NCI-H146 (cell line): ENCODE results near the gene PVR.
"Not testable (repeated sequence)": the region's sequence is repeated elsewhere in the genome, so short reads cannot be mapped to it uniquely, and the experiment has no call there.

Experiments used
- DNase-seq: peaks from one replicate; lab custom pipeline; 2025; lab: John Stamatoyannopoulos, UW

PVR gene, protein sequence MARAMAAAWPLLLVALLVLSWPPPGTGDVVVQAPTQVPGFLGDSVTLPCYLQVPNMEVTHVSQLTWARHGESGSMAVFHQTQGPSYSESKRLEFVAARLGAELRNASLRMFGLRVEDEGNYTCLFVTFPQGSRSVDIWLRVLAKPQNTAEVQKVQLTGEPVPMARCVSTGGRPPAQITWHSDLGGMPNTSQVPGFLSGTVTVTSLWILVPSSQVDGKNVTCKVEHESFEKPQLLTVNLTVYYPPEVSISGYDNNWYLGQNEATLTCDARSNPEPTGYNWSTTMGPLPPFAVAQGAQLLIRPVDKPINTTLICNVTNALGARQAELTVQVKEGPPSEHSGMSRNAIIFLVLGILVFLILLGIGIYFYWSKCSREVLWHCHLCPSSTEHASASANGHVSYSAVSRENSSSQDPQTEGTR

DNA sequence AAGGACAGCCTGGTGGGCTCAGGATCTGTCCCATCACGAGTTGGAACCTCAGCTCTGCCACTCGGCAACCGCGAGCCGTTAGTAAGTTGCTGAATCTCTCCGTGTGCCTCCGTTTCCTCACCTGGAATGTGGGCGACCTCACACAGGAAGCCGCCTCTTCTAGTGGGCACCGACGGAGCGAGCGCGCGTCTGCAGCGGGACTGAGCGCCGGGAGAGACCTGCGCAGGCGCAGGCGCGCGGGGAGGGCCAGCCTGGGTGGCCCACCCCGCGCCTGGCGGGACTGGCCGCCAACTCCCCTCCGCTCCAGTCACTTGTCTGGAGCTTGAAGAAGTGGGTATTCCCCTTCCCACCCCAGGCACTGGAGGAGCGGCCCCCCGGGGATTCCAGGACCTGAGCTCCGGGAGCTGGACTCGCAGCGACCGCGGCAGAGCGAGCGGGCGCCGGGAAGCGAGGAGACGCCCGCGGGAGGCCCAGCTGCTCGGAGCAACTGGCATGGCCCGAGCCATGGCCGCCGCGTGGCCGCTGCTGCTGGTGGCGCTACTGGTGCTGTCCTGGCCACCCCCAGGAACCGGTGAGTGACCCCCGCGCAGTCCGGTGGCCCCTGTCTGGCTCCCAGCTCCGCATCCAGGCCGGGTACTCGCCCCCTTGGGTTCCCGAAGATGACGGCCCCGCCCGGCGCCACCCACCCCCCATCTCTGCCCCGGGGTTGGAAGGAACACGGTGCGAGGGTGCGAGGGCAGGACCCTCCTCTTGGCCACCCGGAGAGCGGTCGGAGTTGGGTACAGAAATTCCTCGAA, at the start of gene PVR:
Gene PVR, plus strand, starts transcription at position 306 of the 797 bp plus-strand sequence. Its CDS starts 187 bp downstream, at position 493.
- DNase-seq = peak; percentile 83

DNA sequence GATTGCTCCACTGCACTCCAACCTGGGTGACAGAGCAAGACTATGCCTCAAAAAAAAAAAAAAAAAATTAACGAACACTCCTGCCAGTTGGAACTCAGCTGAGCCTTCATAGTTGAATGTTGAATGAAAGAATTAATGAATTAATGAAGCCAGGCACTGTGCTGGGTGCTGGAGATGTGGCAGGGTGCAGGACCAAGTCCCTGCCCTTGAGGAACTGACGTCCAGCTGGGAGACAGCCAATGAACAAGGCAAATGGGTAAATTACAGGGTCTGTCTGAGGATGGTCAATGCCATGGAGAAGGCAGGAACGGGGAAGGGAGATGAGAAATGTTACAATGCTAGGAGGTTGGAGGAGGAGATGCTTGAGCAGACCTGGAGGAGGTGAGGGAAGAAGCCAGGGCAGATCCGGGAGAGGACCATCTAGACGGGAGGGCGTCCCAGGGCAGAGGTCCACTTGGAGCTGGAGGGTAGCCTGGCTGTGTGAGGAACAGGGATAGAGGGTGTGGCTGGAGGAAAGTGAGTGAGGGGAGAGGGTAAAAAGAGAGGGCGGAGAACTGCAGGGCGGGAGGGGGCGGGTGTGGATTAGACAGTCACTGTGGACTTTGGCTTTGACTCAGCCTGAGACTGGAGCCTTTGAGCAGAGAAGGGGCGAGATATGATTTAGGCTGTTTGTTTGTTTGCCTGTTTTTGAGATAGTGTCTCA, 47.1 kb upstream of the PVR start:
- DNase-seq = no peak

DNA sequence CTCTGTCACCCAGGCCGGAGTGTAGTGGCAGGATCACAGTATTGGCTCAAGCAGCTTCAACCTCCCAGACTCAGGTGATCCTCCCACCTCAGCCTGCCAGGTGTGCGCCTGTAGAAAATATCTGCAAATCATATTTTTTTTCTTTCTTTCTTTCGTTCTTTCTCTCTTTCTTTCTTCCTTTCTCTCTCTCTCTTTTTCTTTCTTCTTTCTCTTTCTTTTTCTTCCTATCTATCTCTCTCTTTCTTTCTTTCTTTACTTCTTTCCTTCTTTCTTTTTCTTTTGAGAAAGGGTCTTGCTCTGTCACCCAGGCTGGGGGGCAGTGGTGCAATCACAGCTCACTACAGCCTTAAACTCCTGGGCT, 46.6 kb upstream of the PVR start:
- no peak for DNase-seq

DNA sequence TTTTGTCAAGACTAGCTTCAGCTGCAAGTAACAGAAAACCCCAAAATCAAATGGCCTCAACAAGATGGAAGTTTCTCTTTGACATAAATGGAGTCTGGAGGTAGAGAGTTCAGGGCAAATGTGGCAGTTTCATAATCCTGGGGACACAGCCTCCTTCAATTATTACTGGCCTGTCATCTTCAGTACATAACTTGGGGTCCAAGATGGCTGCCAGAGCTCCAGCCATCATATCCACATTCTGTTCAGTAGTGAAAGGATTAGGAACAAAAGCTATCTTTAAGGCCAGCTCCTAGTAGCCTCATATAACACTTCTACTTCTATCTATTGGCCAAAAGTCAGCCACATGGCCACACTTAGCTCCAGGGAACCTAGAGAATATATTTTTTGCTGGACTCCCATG, 45.4 kb upstream of the PVR start:
- DNase-seq = no peak

DNA sequence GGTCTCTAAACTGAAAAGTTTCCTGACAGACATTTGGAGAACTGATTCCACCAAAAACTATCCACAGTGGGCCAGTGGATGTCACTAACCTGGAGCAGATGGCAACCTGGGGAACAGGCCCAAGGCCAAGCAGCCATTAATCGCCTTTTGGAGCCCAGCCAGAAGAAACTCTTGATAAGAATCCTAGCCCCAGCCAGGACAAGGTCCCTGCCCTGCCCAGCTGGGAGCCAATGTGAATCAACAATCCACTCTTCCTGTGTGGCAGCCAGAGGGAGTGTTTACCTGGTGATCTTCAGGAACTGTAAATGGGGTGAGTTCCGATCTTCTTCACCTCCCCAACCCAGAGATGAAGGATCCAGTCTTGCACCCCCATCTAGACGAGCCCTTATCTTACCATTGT, 44.8 kb upstream of the PVR start:
- DNase-seq = peak; percentile 62

DNA sequence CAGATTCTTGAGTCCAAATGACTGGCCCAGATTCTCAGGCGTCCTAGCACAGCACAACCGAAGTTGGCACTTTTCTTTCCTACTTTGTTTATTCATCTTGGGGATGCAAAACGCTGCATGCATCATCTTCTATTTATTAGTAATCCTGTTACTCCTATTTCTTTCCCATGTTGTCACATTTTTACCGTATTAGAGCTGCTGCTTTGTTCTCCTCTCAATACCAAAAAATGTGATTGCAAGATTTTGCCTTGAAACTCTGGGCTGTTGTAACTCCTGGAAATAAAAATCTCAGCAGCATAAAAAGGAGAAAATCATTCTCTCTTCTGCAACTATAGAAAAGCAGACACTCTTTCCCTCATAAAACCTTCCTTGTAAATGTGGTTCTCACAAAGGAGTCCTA, 43.2 kb upstream of the PVR start:
- DNase-seq = no peak

DNA sequence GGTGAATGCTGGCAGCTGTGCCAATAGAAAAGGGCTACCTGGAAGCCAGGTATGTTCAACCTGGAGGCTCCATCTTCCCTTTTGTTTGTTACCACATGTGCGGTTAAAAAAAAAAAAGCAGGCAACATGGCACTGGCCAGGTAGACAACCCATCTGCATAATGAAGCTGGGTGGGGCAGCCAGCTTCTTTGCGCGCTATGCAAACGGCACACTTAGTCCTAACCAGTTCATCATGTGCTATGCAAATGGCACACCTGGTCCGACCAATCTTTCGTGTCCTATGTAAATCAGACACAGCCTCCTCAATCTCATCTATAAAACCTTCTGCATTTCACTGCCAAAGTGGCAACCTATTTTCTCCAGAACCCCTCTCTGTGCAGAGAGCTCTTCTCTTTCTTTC, 41.6 kb upstream of the PVR start:
- DNase-seq = peak; percentile 99

DNA sequence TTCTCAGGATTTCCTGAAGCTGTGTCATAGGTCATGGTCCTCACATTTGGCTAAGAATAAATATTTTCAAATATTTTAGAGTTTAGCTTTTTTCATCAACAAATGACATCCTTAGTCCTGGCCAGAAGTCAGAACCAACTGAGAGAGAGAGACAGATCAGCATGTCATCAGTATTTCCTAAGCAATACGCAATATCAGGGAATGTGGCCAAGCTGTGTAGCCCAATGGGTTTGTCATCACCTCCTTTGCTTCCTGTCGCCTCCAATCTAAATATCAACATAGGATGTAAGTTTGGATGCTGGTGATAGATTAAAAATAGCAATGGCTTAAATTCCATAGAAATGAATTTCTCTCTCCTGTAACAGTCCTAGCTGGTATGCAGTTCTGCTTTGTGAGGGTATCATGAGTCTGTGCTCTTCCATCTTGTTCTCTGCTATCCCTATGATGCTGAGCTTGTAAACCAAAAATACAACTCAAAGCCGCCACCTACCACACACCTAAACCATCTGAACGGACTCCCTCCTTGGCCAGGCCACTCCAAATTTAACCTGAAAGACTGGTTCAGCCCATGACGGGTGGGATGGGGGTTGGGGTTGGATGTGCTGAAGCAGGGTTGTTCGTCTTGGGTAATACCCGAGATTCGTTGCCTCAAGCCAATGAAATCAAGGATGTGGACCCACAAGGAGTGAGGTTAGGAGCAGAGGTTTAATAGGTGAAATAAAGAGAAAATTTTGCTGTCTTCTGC, 40.3 kb upstream of the PVR start:
- no peak for DNase-seq

DNA sequence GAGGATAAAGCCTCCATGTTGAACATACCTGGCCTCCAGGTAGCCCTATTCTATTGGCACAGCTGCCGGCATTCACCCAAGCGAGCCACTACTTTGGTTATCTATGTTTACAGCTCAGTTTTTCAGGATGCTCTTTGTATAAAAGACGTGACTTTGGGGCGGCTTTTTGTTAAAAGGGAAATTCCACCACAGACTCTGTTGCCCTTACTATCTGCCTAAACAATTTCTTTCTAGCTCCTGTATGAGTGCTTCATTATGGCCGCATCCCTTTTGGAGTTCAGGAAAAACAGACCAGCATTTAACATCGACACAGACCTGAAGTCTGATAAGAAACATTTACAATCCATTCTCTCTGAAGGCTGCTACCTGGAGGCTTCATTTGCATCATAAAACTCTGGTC, 39.5 kb upstream of the PVR start:
- peak; percentile 60 for DNase-seq

DNA sequence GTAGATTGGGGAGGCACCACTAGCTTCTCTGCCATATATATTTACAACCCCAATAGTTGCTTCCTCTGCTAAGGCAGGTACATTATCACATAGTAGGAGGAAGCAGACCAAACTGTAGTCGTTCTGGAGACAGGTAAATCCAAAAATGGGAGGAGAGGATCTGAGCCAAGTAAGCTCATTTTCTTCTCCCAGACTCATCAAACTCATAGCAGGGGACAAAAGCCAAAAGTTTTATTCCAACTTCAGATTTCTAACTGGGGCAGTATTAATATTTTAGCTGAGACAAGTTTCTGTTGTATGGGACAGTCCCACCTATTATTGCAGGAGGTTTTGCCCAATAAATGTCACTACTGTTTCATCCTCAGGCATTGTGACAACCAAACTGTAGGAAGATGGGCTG, 38.2 kb upstream of the PVR start:
- no peak for DNase-seq

DNA sequence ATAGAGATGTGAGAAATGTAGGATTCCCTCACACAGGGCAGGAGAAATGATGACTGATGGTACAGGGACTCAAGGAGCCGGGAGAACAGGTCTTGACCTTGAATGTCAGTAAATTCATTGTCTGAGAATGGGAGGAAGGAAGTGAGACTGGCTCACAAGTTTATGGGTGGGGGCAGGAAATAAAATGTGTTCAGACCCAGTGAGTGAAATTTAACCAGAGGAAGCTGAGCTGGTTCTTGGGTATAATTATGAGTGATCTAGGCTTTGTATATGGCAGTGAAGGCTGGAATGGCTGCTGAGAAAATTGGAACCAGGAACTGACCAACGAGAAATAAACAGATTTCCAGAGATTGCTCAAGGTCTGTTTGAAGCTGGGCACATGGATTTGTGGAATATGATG, 36.7 kb upstream of the PVR start:
- DNase-seq = no peak

DNA sequence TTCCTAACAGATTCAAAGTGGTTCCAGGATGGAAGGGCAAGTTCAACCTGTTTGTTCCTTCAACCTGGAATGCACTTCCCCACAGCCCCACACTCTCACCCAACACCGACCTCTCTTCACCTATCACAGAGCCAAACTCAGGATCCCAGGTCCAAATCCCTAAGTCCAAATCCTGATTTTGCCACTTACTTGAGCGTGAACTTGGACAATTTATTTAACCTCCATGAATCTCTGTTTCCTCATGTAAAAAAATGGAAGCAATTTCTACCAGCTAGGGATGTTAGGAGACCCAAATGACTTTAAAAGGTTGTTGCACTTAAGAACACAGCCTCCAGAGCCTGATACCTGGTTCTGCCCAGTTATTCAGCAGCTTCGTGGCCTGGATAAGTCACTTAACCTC, 35.8 kb upstream of the PVR start:
- no peak for DNase-seq

DNA sequence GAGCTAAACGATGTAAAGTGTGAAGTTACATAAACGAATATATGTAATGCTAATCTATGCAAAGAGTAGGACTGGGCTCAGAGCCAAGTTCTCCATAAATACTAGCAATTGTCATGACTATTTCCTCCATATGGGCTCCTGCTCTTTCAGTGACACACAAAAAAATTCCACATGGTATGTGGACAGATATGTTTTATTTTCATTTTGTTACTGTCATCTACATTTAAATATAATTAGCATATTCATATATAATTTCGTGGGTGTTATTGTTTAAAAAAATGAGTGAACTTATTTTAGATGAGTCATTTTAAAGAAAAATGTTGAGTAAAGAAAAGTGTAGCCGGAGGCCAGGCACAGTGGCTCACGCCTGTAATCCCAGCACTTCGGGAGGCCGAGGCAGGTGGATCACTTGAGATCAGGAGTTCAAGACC, 35.3 kb upstream of the PVR start:
- DNase-seq = peak; percentile 63

DNA sequence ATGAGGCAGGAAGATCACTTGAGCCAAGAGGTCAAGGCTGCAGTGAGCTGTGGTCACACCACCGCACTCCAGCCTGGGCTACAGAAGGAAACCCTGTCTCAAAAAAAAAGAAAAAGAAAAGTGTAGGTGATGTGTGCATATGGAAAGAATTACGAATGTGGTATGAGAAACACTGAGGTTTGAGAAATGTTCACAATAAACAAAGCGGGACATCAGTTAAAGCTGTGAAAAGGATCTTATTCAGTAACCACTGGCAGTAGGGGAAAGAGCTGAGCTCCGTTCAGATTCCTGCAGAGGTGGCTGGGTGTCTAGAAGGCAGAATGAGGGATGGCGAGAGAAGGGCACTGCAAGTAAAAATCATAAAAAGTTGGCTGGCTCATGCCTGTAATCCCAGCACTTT, 34.5 kb upstream of the PVR start:
- no peak for DNase-seq

DNA sequence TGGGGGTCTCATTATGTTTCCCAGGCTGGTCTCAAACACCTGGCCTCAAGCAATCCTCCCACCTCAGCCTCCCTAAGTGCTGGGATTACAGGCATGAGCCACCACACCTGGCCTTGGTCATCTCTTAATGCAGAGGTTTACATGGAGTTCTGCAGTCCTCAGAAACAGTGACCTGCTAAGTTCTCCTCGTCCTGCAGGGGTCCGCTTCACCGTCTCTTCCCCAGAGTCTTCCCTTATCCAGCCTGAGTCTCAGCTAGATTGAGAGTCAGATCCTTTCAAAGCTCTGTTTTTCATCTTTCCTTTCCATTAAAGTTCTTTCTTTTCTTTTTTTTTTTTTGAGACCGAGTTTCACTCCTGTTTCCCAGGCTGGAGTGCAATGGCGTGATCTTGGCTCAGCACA, 33.2 kb upstream of the PVR start:
- not testable (repeated sequence) for DNase-seq

DNA sequence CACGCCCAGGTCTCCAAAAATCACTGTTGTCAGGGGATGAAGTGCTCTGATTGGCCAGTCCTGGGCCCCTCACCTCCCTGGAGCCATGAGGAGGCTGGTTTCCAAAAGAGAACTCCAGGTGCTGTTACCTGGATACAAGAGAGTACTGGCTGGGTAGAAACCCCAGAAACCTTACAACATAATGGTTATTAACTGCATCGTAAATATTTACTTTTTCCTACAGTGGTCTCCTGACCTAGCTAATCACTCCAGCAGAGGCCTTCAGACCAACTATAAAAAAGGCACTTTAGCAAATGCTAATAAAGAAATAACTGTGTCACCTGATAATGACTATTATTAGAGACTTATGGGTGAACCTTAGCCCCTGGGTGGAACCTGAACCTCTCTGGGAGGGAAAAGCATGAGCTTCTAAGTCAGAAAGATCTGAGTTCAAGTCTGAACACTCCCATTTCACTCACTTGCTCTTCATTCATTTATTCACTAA, 31.9 kb upstream of the PVR start:
- peak; percentile 98 for DNase-seq

DNA sequence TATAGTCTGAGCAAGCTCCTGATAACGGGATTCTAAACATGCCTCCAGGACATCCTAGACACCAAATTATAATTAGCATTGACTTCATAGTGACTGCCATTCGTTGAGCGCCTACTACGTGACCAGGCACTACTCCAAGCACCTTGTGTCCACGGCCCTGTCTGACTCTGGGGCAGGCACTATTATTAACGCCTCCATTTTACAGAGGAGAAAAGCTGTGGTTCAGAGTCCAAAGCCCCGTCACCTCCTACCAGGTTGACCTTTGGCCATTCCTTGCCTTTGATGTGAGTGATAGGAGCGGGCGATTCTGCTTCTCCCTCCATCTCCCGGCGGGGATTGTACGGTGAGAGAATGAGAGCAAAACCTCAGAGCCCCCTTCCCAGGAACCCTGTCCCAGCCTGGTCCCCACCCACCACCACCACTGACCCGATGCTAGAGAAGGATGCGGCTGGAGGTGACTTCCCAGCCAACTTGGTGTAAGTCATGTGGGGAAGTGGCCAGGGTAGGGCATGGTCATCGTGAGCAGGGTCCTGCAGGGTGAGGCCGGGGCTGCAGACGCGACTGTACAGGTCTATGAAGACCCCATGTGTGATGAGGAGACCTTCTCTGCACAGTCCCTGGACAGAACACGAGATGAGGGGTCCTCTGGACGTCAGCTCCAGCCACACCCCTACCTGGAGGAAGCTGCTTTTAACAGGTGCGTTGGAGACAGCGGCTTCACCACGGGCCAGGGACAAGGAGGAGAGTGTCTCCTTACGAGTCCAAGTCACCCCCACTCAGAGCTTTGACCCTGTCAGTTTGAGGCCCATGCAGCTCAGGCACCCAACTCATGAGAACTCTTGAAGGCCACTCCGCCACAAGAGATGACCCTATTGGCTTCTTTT, 30.2 kb upstream of the PVR start, which contains the start of gene IGSF23:
Gene IGSF23, plus strand, starts transcription at position 269 of the 884 bp plus-strand sequence. Its CDS starts 83 bp downstream, at position 352.
- no peak for DNase-seq

DNA sequence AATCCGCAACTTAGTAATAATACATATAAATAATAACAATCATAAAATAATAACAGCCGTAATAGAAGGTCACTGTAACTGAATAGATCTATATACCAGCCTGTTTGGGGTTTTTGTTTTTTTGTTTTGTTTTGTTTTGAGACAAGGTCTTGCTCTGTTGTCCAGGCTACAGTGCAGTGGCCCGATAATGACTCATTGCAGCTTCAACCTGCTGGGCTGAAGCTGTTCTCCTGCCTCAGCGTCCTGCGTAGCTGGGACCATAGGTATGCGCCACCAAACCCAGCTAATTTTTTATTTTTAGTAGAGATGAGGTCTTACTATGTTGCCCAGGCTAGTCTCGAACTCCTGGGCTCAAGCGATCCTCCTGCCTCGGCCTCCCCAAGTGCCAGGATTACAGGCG, 29.4 kb upstream of the PVR start:
- DNase-seq = no peak

DNA sequence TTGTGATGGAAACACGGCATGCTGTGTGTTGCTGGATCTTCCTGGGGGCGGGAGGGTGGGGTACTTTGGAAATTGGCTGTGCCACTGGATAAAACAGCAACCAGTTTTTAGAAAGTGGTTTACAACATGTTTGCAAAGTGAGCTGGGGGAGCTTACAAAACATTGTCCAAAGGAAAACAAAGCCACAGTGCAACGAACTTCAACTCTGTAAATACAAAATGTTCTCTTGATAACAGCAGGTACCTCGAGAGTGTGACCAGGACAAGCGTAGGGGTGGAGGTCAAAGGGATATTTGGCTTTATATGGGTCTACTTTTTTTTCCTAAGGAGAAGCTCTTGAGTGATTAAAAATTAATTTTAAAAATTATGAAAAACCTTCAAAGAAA, 27.9 kb upstream of the PVR start:
- DNase-seq = no peak

DNA sequence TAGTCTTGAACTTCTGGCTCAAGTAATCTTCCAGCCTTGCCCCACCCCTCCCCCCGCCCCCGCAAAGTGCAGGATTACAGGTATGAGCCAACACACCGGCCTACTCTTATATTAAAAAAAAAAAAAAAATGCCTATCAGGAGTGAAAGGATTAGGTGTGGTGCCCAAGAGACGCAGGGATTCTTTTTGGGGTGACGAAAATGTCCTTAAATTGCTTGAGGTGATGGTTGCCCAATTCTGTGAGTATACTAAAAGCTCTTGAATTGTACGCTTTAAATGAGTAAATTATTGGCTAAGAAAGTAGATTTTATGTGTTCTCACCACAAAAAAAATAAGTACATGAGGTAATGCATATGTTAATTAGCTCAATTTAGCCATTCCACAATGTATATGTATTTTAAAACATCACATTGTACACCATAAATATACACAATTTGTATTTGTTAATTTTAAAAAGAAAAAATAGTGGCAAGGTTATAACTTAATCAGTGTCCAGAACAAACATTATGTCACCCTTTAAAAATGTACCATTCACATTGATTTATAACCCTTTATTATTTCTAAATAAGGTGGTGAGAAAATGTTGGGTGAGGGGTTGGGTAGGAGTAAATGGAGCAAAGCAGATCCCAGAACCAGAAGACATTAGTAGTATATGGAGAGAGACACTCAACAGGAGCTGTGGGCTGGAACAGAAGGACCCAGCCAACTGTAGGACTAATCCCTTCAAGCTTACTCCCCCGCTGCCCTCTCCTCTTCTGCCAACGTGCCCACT, 26.4 kb upstream of the PVR start:
- no peak for DNase-seq
